Measurements from ENCODE around the gene KRTAP12-2.

DNA sequence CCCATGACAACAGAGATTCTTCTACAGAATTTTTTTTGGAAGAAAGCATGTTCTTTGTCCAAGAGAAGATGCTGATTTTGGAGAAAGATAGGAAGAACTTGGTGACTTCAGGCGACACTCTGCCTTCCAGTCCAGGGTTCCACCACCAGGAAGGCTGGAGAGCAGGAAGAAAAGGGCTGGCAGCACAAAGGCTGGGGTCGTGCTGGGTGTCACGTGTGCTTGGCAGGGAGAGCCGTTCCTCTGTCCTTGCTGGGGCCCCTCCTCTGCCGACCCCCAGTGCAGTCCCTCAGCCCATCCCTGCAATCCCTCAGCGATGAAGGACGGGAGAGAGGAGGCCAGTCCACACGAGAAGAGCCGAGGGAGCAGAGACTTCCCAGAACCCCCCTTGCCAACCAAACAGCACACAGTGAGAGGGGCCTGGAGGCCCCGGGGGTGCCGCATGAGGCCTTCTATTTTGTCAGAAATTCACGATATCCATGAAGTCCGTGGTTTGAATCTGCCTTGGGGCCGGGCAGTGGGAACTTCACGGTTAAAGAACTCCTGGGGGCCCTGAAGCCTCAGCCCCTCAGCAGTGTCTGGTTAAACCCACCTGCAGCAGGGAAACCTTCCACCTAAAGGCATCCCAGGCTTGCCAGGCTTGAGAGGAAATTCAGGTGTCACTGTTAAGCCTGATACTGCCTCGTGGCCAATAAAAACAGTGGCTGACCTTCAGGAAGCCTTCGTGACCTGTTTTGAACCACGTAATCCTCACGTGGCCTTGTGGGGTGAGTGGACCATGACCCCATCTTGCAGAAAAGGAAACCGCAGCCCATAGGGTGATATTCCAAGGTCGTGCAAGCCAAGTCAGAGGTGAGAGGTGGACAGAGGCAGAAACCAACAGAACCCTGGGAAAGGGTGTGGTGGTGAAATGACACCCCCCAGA, 33.6 kb upstream of the KRTAP12-2 start:
- TF ChIP-seq POLR2AphosphoS5 (IDR thresholded peaks at IDR 0.05), result no peak
- no peak for TF ChIP-seq POLR2A (IDR thresholded peaks at IDR 0.05)
